Measurements from ENCODE around the gene PRAME. TPM values are rescaled to one million over a fixed set of nuclear protein-coding genes. Genes with fewer than 3 reads are reported as not detected.
"Not testable (repeated sequence)": the region's sequence is repeated elsewhere in the genome, so short reads cannot be mapped to it uniquely, and the experiment has no call there.

PRAME gene
- total RNA-seq, 1 donor from 2014 or later = not detected

- Mint-ChIP-seq H3K9me3 (ENCODE audit: low read depth) (no peaks in the 10 kb centered on the region), H3K27me3 (ENCODE audit: low read depth) (peaks cover 54% of the 10 kb centered on the region), H3K4me3 (ENCODE audit: unreplicated experiment) (no peak overlapping the region), H3K27ac (ENCODE audit: unreplicated experiment) (no peak overlapping the region), H3K4me1 (ENCODE audit: low read depth) (no peaks in the 10 kb centered on the region), H3K36me3 (ENCODE audit: low read depth) (no peaks in the 10 kb centered on the region)
- no peak for TF ChIP-seq CTCF (IDR thresholded peaks at IDR 0.05)
- no peak for DNase-seq (ENCODE audit: low spot score)
These were observed 28.6 kb upstream of the PRAME start for GRCh38 chr22:22587577-22588188.

- DNase-seq (ENCODE audit: low spot score) = no peak
- H3K36me3 Mint-ChIP-seq (ENCODE audit: low read depth) = no peaks in the 10 kb centered on the region
- TF ChIP-seq CTCF (IDR thresholded peaks at IDR 0.05) = no peak
- H3K4me3 Mint-ChIP-seq (ENCODE audit: unreplicated experiment) = no peak overlapping the region
- no peaks in the 10 kb centered on the region for H3K9me3 Mint-ChIP-seq (ENCODE audit: low read depth)
- no peaks in the 10 kb centered on the region for H3K4me1 Mint-ChIP-seq (ENCODE audit: low read depth)
- H3K27me3 Mint-ChIP-seq (ENCODE audit: low read depth) = peaks cover 50% of the 10 kb centered on the region
- H3K27ac Mint-ChIP-seq (ENCODE audit: unreplicated experiment) = no peak overlapping the region
These were observed 25.7 kb upstream of the PRAME start for GRCh38 chr22:22584722-22585121.

GRCh38 chr22:22583030-22583429 is 24.0 kb upstream of the PRAME start:
- Mint-ChIP-seq H3K27me3 (ENCODE audit: low read depth) (peaks cover 46% of the 10 kb centered on the region), H3K4me3 (ENCODE audit: unreplicated experiment) (no peak overlapping the region), H3K4me1 (ENCODE audit: low read depth) (no peaks in the 10 kb centered on the region), H3K9me3 (ENCODE audit: low read depth) (no peaks in the 10 kb centered on the region), H3K27ac (ENCODE audit: unreplicated experiment) (no peak overlapping the region), H3K36me3 (ENCODE audit: low read depth) (no peaks in the 10 kb centered on the region)
- no peak for TF ChIP-seq CTCF (IDR thresholded peaks at IDR 0.05)
- DNase-seq (ENCODE audit: low spot score) = no peak

- not testable (repeated sequence) for H3K4me1 Mint-ChIP-seq (ENCODE audit: low read depth); H3K27ac Mint-ChIP-seq (ENCODE audit: unreplicated experiment); H3K36me3 Mint-ChIP-seq (ENCODE audit: low read depth); H3K9me3 Mint-ChIP-seq (ENCODE audit: low read depth); DNase-seq (ENCODE audit: low spot score); H3K4me3 Mint-ChIP-seq (ENCODE audit: unreplicated experiment)
- H3K27me3 Mint-ChIP-seq (ENCODE audit: low read depth) = peaks cover 48% of the 10 kb centered on the region
These were observed 22.5 kb upstream of the PRAME start for GRCh38 chr22:22581524-22581923.

- no peak overlapping the region for H3K27ac Mint-ChIP-seq (ENCODE audit: unreplicated experiment)
- peaks cover 47% of the 10 kb centered on the region for H3K27me3 Mint-ChIP-seq (ENCODE audit: low read depth)
- no peak for TF ChIP-seq CTCF (IDR thresholded peaks at IDR 0.05)
- H3K36me3 Mint-ChIP-seq (ENCODE audit: low read depth) = no peaks in the 10 kb centered on the region
- no peak overlapping the region for H3K4me3 Mint-ChIP-seq (ENCODE audit: unreplicated experiment)
- no peak for DNase-seq (ENCODE audit: low spot score)
- no peaks in the 10 kb centered on the region for H3K9me3 Mint-ChIP-seq (ENCODE audit: low read depth)
- no peaks in the 10 kb centered on the region for H3K4me1 Mint-ChIP-seq (ENCODE audit: low read depth)
These were observed 21.0 kb upstream of the PRAME start for GRCh38 chr22:22579869-22580604.

Data from chondrocyte (in vitro differentiated cells).